D721Med (cell line): ENCODE measurements around the gene PANK4.

Experiments
- DNase-seq: peaks from one replicate; pipeline ENCODE4 v3.0.0; 2011; ENCODE audit warnings: low spot score; ENCODE audit not compliant: insufficient read length
- FAIRE-seq: peaks from 2 replicates; lab custom pipeline; 2011; peaks lifted over from hg19 to GRCh38; lab: Jason Lieb, UNC
- TF ChIP-seq, protein P1 (sequence below): IDR thresholded peaks from 2 replicates; pipeline ENCODE4 v1.5.1; 2012; ENCODE audit warnings: mild to moderate bottlenecking, control low read depth; ENCODE audit not compliant: insufficient read depth; ENCODE audit errors: missing control alignments

PANK4 gene

DNA sequence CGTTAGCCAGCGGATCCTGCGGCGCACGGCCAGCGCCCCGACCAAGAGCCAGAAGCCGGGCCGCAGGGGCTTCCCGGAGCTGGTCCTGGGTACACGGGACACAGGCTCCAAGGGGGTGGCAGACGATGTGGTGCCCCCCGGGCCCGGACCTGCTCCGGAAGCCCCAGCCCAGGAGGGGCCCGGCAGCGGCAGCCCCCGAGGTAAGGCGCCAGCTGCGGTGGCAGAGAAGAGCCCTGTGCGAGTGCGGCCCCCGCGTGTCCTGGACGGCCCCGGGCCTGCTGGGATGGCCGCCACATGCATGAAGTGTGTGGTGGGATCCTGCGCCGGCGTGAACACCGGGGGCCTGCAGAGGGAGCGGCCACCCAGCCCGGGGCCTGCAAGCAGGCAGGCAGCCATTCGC is 24.2 kb downstream of the PANK4 start:
- TF ChIP-seq, protein P1, sequence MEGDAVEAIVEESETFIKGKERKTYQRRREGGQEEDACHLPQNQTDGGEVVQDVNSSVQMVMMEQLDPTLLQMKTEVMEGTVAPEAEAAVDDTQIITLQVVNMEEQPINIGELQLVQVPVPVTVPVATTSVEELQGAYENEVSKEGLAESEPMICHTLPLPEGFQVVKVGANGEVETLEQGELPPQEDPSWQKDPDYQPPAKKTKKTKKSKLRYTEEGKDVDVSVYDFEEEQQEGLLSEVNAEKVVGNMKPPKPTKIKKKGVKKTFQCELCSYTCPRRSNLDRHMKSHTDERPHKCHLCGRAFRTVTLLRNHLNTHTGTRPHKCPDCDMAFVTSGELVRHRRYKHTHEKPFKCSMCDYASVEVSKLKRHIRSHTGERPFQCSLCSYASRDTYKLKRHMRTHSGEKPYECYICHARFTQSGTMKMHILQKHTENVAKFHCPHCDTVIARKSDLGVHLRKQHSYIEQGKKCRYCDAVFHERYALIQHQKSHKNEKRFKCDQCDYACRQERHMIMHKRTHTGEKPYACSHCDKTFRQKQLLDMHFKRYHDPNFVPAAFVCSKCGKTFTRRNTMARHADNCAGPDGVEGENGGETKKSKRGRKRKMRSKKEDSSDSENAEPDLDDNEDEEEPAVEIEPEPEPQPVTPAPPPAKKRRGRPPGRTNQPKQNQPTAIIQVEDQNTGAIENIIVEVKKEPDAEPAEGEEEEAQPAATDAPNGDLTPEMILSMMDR: no peak
- DNase-seq (no peak), FAIRE-seq (no peak)

DNA sequence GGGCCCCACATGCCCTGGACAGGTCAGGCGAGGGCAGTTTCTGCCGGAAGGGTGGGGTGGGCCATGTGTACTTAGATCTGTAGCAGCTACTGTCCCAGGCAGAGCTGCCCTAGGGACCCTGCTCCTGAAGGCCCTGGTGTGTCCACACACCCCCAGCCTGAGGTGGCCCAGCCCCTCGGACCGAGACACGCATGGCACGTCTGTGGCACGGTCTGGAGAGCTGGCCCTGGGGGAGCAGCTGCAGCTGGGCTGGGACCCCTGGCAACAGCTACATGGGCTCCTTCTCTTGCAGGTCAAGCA is 24.6 kb downstream of the PANK4 start:
- DNase-seq: no peak
- no peak for FAIRE-seq
- TF ChIP-seq, protein P1: no peak

DNA sequence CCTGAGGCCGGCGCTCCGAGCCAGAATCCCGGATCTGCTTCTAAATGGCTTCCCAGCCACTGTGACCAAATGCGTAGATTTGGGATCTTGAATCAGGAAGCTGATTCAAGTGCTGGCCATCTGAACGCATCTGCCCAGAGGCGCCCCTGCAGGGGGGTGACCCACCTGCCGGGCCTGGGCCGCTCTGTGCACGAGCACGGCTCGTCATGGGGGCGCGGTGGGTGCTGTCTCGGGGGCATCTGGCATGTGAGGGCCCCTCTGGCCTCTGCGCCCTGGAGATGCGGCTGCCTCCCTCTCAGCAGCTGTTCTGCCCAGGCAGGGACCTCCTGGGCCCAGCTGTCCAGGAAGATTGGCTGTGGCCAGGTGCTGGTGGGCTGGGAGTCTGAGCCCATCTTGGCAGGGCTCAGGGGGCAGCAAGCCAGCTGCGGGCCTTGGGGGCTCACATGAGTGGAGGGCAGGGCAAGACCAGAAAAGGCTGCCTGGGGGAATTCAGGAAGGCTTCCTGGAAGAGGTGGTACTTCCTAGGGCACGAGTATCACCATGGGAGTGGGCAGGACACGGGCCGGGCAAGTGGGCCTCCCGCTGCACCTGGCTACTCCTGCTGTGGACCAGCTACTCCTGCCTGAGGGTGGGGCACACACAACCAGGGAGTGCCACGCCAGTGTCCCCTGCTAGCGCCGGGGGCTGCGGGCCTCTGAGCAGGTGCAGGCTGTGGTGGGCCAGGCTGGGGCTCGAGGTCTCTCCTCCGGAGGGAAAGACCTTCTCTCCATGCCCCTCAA is 25.2 kb downstream of the PANK4 start:
- FAIRE-seq: no peak
- TF ChIP-seq, protein P1: no peak
- DNase-seq: no peak

DNA sequence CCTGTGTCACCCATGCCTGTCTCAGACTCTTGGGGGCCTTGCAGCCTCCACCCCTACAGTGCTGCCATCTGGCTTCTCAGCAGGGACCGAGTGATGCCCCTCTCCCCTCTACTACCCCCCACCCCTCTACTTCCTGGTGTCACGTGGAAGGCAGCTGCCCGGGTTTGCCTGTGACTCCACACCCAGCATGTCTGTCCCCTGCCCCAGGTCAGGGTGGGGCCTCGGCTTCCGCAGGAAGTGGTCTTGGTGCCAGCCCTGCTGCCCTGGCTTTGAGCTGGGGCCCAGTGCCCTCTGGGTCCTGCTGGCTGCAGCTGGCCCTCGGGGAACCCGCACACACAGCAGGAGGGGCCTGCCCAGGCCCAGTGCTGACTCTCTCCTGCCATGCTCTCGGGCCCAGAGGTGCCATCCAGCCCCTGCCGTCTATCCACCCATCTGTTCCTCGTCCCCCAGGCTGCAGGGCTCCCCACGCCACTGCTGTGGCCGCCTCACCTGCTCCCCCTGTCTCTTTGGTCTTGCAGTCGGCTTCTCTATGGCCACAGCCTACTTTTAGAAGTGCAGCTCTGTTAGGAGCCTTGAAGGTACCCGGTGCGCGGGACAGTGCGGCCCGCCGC is 26.3 kb downstream of the PANK4 start:
- TF ChIP-seq, protein P1: no peak
- FAIRE-seq (no peak), DNase-seq (no peak)

DNA sequence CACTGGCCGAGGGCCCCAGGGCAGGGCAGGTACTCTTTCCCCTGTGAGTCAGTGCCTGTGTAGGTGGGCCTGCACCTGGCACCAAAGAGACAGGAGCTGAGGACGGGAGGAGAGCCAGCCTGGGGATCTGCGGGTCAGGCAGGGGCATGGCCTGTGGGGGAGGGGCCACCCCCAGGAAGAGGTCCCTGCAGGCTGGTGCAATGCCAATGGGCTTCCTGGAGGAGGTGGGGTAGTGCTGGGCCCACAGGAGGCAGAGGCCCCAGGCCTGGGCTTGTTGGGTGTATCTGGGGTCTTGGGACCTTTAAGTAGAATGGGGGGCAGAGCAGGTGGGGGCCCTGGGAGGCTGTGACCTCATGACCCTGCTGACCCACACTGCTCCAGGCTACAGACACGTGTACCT is 27.1 kb downstream of the PANK4 start:
- TF ChIP-seq, protein P1: no peak
- DNase-seq: no peak
- no peak for FAIRE-seq

DNA sequence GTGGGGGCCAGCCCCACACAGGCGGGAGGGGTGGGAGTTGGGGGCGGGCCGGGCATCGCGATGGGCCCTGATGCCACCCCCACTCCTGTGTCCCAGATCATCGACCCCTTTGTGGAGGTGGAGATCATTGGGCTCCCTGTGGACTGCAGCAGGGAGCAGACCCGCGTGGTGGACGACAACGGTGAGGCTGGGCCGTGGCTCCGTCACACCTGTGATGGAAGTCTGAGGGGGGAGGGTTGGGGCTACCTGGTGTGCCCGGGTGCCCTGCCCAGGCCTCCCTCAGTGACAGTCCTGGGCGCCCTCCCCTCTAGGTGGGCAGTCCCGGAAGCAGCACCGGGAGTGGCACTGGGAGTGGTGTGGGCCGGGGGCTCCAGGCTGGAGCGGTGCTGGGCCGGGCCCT is 27.7 kb downstream of the PANK4 start:
- FAIRE-seq (no peak), DNase-seq (no peak)
- TF ChIP-seq, protein P1: no peak

DNA sequence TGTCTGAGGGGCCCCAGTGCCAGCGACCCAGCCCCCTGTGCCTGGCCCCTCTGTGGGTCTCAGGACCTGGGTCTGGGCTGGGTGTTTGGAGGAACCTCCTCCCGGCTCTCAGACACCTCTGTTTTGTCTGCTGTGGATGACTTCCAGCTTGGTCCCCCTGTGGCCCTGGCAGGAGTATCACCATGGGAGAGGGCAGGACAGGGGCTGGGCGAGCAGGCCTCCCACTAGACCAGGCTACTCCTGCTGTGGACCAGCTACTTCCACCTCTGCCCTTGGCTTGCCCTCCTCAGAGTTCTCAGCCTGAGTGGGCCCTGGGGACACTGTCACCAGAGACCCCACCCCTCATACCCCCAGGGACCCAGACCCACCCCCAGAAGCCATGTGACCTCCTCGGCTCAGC is 28.5 kb downstream of the PANK4 start:
- TF ChIP-seq, protein P1: no peak
- FAIRE-seq: no peak

More for the DNA sequence above, 28.5 kb downstream of the PANK4 start:
- no peak for DNase-seq
